GM12878 (cell line): ENCODE measurements around the gene PSMD1. TPM values are rescaled to one million over a fixed set of nuclear protein-coding genes. Genes with fewer than 3 reads are reported as not detected.

ENCODE experiments used
- ATAC-seq: fragments of 200-7000 bp; cut with Tn5 transposase; 3 replicates; pipeline ENCODE4 v1.9.1; 2020; ENCODE audit warnings: mild to moderate bottlenecking, moderate library complexity
- BruUV-seq: library from RNA; stranded (reverse); fragments of 400-500 nt; replicated peaks from 2 replicates; lab custom pipeline; 2021; lab: Mats Ljungman, UMichigan
- CTCF ChIA-PET: fragments of 300-600 bp; sonication (Branson Sonifier 250); formaldehyde crosslinking; extraction: SDS; loops from one replicate; lab custom pipeline; 2021; ENCODE audit warnings: inconsistent platforms; lab: Yijun Ruan, JAX
- POLR2A ChIA-PET: fragments of 350-600 bp; formaldehyde crosslinking; extraction: SDS; loops from one replicate; lab custom pipeline; 2021; ENCODE audit warnings: inconsistent platforms; lab: Charles Lee
- RAD21 ChIA-PET: fragments of 300-600 bp; sonication (Branson Sonifier 250); formaldehyde crosslinking; loops from one replicate; lab custom pipeline; 2023; ENCODE audit warnings: antibody characterized with exemption; ENCODE audit not compliant: unreplicated experiment; lab: Charles Lee
- SMC1A ChIA-PET: fragments of 300-600 bp; sonication (Branson Sonifier 250); formaldehyde crosslinking; loops from one replicate; lab custom pipeline; 2023; ENCODE audit not compliant: unreplicated experiment, uncharacterized antibody; lab: Charles Lee
- DNase-seq: peaks from one replicate; pipeline ENCODE4 v3.0.0-alpha.2; 2011; ENCODE audit warnings: low read depth, low spot score
- FAIRE-seq: peaks from 3 replicates; lab custom pipeline; 2011; peaks lifted over from hg19 to GRCh38; lab: Jason Lieb, UNC
- H2AFZ ChIP-seq: 2 replicates; pipeline ENCODE4 v1.6.0; 2011; ENCODE audit warnings: low read depth, low read length, control low read depth; ENCODE audit not compliant: control insufficient read depth
- H3K27ac ChIP-seq: 2 replicates; pipeline ENCODE4 v1.5.1; 2011; ENCODE audit warnings: control low read depth; ENCODE audit not compliant: control insufficient read depth, insufficient read depth
- H3K27me3 ChIP-seq, 2 experiments: replicated peaks in 1 of 2; 2 replicates each; pipeline versions ENCODE4 v1.6.0 to v1.6.1; 2011; ENCODE audit warnings: low read length in 1 of 2; ENCODE audit not compliant: control insufficient read depth in 2 of 2, insufficient read depth in 2 of 2
- H3K36me3 ChIP-seq, 2 experiments: 2 replicates each; pipeline ENCODE4 v1.5.1; 2011; ENCODE audit warnings: low read length in 1 of 2; ENCODE audit not compliant: control insufficient read depth in 2 of 2, insufficient read depth in 2 of 2
- H3K4me1 ChIP-seq: 2 replicates; pipeline ENCODE4 v1.6.1; 2011; ENCODE audit warnings: mild to moderate bottlenecking, low read length, moderate library complexity, mixed read lengths; ENCODE audit not compliant: control insufficient read depth, insufficient read depth
- H3K4me2 ChIP-seq: 2 replicates; pipeline ENCODE4 v1.6.0; 2011; ENCODE audit warnings: control low read depth; ENCODE audit not compliant: control insufficient read depth, insufficient read depth
- H3K4me3 ChIP-seq: fragments of 200-600 bp; sonication (generic); 2 replicates; pipeline ENCODE4 v1.5.1; 2016
- H3K79me2 ChIP-seq: 2 replicates; pipeline ENCODE4 v1.6.0; 2011; ENCODE audit warnings: low read length; ENCODE audit not compliant: control insufficient read depth, insufficient read depth
- H3K9ac ChIP-seq: 2 replicates; pipeline ENCODE4 v1.8.0; 2011; ENCODE audit warnings: low read length, control low read depth, mixed read lengths; ENCODE audit not compliant: control insufficient read depth, insufficient read depth
- H3K9me3 ChIP-seq: replicated peaks from 3 replicates; pipeline ENCODE4 v1.5.1; 2011; ENCODE audit warnings: mild to moderate bottlenecking, low read length; ENCODE audit not compliant: control insufficient read depth, insufficient read depth
- H4K20me1 ChIP-seq: 2 replicates; pipeline ENCODE4 v1.6.0; 2011; ENCODE audit not compliant: control insufficient read depth, insufficient read depth
- CHD4 ChIP-seq: fragments of 200-600 bp; sonication (generic); IDR thresholded peaks from 2 replicates; pipeline ENCODE4 v1.6.1; 2016; ENCODE audit warnings: mild to moderate bottlenecking
- FOS ChIP-seq: IDR thresholded peaks from 3 replicates; pipeline ENCODE4 v1.6.1; 2011; ENCODE audit warnings: borderline replicate concordance; ENCODE audit not compliant: insufficient read length; ENCODE audit errors: extremely low read depth
- LARP7 ChIP-seq: fragments of 450-650 bp; IDR thresholded peaks from 2 replicates; pipeline ENCODE4 v1.6.1; 2017; ENCODE audit warnings: mild to moderate bottlenecking
- MEF2B ChIP-seq: fragments of 450-650 bp; IDR thresholded peaks from 2 replicates; pipeline ENCODE4 v1.6.1; 2018; ENCODE audit warnings: mild to moderate bottlenecking, moderate library complexity; ENCODE audit not compliant: partially characterized antibody, poor library complexity, severe bottlenecking
- NFXL1 ChIP-seq: fragments of 450-650 bp; IDR thresholded peaks from 2 replicates; pipeline ENCODE4 v1.6.1; 2017; ENCODE audit warnings: antibody characterized with exemption, mild to moderate bottlenecking, borderline replicate concordance
- NFYB ChIP-seq: IDR thresholded peaks from 2 replicates; pipeline ENCODE4 v1.6.1; 2011; ENCODE audit warnings: low read depth, mild to moderate bottlenecking, low read length, improper control_type of control experiment, moderate library complexity; ENCODE audit not compliant: insufficient read depth
- POLR2A ChIP-seq: IDR thresholded peaks from 2 replicates; pipeline ENCODE4 v1.6.1; 2011; ENCODE audit warnings: low read depth, mild to moderate bottlenecking, low read length
- POLR2AphosphoS5 ChIP-seq: IDR thresholded peaks from 2 replicates; pipeline ENCODE4 v1.6.1; 2011; ENCODE audit warnings: mild to moderate bottlenecking, low read length, inconsistent platforms
- RCOR1 ChIP-seq: conservative IDR thresholded peaks from 2 replicates; pipeline ENCODE4 v1.6.1; 2012; ENCODE audit warnings: low read depth, low read length, improper control_type of control experiment
- YBX1 ChIP-seq: fragments of 450-650 bp; IDR thresholded peaks from 2 replicates; pipeline ENCODE4 v1.6.1; 2016; ENCODE audit warnings: antibody characterized with exemption
- ZBED1 ChIP-seq: IDR thresholded peaks from 2 replicates; pipeline ENCODE4 v1.6.1; 2016; ENCODE audit warnings: borderline replicate concordance
- WGBS: methylation state at CpG from one replicate; pipeline ENCODE4 v1.1.6; 2016; ENCODE audit warnings: low lambda C conversion rate; ENCODE audit not compliant: insufficient replicate concordance, insufficient coverage; ENCODE audit errors: missing lambda C conversion rate; 5-methylcytosine and 5-hydroxymethylcytosine counted together
- in situ Hi-C: fragments of 300-500 bp; cut with MboI; formaldehyde crosslinking; loops from 9 replicates; pipeline ENCODE4 v1.14.3; 2018; ENCODE audit warnings: mixed read lengths
- intact Hi-C: fragments of 100-400 bp; cut with micrococcal nuclease; formaldehyde crosslinking; loops from one replicate; pipeline ENCODE4 v1.14.2; 2022; ENCODE audit not compliant: unreplicated experiment
- polyA plus RNA-seq, 11 experiments: library from polyadenylated mRNA; depleted of rRNA in 4 of 11; unstranded in 6 of 11; stranded (reverse) in 5 of 11; fragments of >200 nt; fragmentation: Nextera tagmentation in 4 of 11; fragmentation: Illumina TruSeq in 1 of 11; extraction: Ambion mirVana in 4 of 11; extraction: Trizol in 1 of 11; gene quantifications; 1 replicate in 1 of 11; 2 replicates in 10 of 11; pipeline versions ENCODE4 v1.2.1 to v1.2.3, GENCODE V29; 2011 to 2016; ENCODE audit warnings: inconsistent platforms in 2 of 11, missing spikeins in 2 of 11, low read depth in 1 of 11
- total RNA-seq, 4 experiments: library from RNA; depleted of rRNA in 3 of 4; stranded (reverse); fragments of >200 nt in 3 of 4; fragmentation: Illumina TruSeq in 1 of 4; extraction: Trizol in 1 of 4; gene quantifications; 2 replicates each; pipeline versions ENCODE4 v1.2.1 to v1.2.3, GENCODE V29; 2013 to 2021

PSMD1 gene
- total and polyA plus RNA-seq, 10 of the 15 experiments (the other 5 are each of a cell fraction or from before 2014, with no cell fraction given) = 87.4 to 220 (median 139) TPM

- Histone ChIP-seq H3K36me3 (no peaks in the 10 kb centered on the region), H3K4me1 (no peaks in the 10 kb centered on the region), H3K79me2 (no peaks in the 10 kb centered on the region), H3K27me3 (no peaks in the 10 kb centered on the region; a peak in 1 of 4 replicates), H4K20me1 (no peaks in the 10 kb centered on the region), H3K4me3 (no peak overlapping the region), H3K9me3 (no peaks in the 10 kb centered on the region), H3K4me2 (no peak overlapping the region), H3K9ac (no peak overlapping the region), H2AFZ (no peak overlapping the region), H3K27ac (no peak overlapping the region)
- no TSS peak for BruUV-seq
- ATAC-seq (0 out of 3 replicates have a peak, but pooled peaks have one; percentile 19), FAIRE-seq (no peak), DNase-seq (no peak)
- ChIA-PET SMC1A (no interaction called here), CTCF (interaction anchor here (1.5 kb wide), 1 partner anchor 204 kb away, joined by 3 read pairs; no protein-coding TSS in a partner anchor), POLR2A (no interaction called here), RAD21 (no interaction called here)
- intact Hi-C loops = no loop called here
- TF ChIP-seq POLR2A = no peak
- TF ChIP-seq POLR2AphosphoS5 = no peak
- no peak for TF ChIP-seq NFXL1
- TF ChIP-seq MEF2B = no peak
- TF ChIP-seq FOS = no peak
- no peak for TF ChIP-seq LARP7
- no peak for TF ChIP-seq YBX1
- TF ChIP-seq CHD4 = no peak
- TF ChIP-seq NFYB = peak; percentile 88
- in situ Hi-C loops = no loop called here
Measured at GRCh38 chr2:231028889-231029288, 27.8 kb upstream of the PSMD1 start.

DNA sequence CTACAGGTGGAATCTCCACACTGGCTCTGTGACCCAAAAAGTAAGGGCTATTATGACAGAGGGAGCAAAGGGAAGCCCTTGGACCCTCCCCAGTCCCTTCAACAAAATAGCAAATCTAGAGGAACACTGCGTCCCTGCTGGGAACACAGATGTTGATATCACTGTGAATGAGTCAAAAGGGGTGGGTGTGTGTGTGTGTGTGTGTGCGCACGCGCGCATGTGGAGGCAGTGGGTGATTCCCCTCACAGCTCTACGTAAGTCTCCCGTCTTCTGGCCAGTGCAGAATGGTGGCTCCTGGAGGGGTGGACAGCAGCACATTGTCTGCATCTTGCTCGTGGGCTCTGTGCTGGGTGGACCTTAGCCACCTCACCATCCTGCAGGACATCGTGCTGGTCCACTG lies 27.1 kb upstream of the PSMD1 start:
- TF ChIP-seq RCOR1 (no peak), ZBED1 (no peak), MEF2B (no peak)

More for the DNA sequence above, 27.1 kb upstream of the PSMD1 start:
- Histone ChIP-seq H4K20me1 (no peaks in the 10 kb centered on the region), H3K27ac (no peak overlapping the region), H3K36me3 (no peaks in the 10 kb centered on the region), H3K9me3 (no peaks in the 10 kb centered on the region), H3K9ac (no peak overlapping the region), H2AFZ (no peak overlapping the region), H3K4me1 (peaks cover 3% of the 10 kb centered on the region; the same call in 1 of the 2 replicates), H3K4me2 (no peak overlapping the region), H3K27me3 (no peaks in the 10 kb centered on the region; a peak in 1 of 4 replicates), H3K4me3 (no peak overlapping the region), H3K79me2 (no peaks in the 10 kb centered on the region)
- ChIA-PET POLR2A (no interaction called here), CTCF (interaction anchor here (1.3 to 1.5 kb wide), 2 partner anchors 128 to 205 kb away, joined by 3 to 4 read pairs; no protein-coding TSS in a partner anchor), RAD21 (no interaction called here), SMC1A (interaction anchor here (0.5 kb wide), 1 partner anchor 63 kb away, joined by 3 read pairs; no protein-coding TSS in a partner anchor)
- 70% methylated on average over 9 of the region's 9 CpGs for WGBS
- no TSS peak for BruUV-seq
- in situ Hi-C loops = no loop called here
- ATAC-seq = no peak
- DNase-seq = no peak
- intact Hi-C loops = no loop called here
- no peak for FAIRE-seq
